SK-N-SH treated with all-trans-retinoic acid at 6 μM for 48 hours (cell line): ENCODE results near the gene TEX2.

ENCODE experiments used
- ATAC-seq: fragments of 200-7000 bp; cut with Tn5 transposase; 3 replicates; pipeline ENCODE4 v1.9.1; 2020; ENCODE audit warnings: mild to moderate bottlenecking, moderate library complexity
- ARNTL ChIP-seq: fragments of 450-650 bp; formaldehyde crosslinking; IDR thresholded peaks from 2 replicates; pipeline ENCODE4 v1.5.0; 2020; ENCODE audit warnings: low read depth, mild to moderate bottlenecking, moderate library complexity, borderline replicate concordance
- BACH2 ChIP-seq: fragments of 250-450 bp; sonication (Bioruptor Pico); IDR thresholded peaks from 2 replicates; pipeline ENCODE4 v1.9.0; 2021; ENCODE audit warnings: mild to moderate bottlenecking, borderline replicate concordance
- CREB5 ChIP-seq: fragments of 250-450 bp; sonication (Bioruptor Pico); IDR thresholded peaks from 2 replicates; pipeline ENCODE4 v1.5.1; 2020; ENCODE audit warnings: low read depth, mild to moderate bottlenecking, moderate library complexity
- CSDC2 ChIP-seq: fragments of 250-450 bp; sonication (Bioruptor Pico); IDR thresholded peaks from 2 replicates; pipeline ENCODE4 v1.5.0; 2020; ENCODE audit warnings: mild to moderate bottlenecking, moderate library complexity
- CSRNP3 ChIP-seq: fragments of 250-450 bp; sonication (Bioruptor Pico); IDR thresholded peaks from 2 replicates; pipeline ENCODE4 v1.5.1; 2021; ENCODE audit warnings: mild to moderate bottlenecking, moderate library complexity
- ESRRG ChIP-seq: fragments of 250-450 bp; sonication (Bioruptor Pico); IDR thresholded peaks from 2 replicates; pipeline ENCODE4 v1.6.1; 2021; ENCODE audit warnings: mild to moderate bottlenecking
- GLIS3 ChIP-seq: fragments of 250-450 bp; sonication (Bioruptor Pico); IDR thresholded peaks from 2 replicates; pipeline ENCODE4 v1.5.0; 2020; ENCODE audit warnings: mild to moderate bottlenecking, moderate library complexity
- ISL1 ChIP-seq: fragments of 250-450 bp; sonication (Bioruptor Pico); IDR thresholded peaks from 2 replicates; pipeline ENCODE4 v2.1.2; 2022; ENCODE audit warnings: mild to moderate bottlenecking, moderate library complexity
- OSR1 ChIP-seq: fragments of 250-450 bp; sonication (Bioruptor Pico); IDR thresholded peaks from 2 replicates; pipeline ENCODE4 v1.8.0; 2022; ENCODE audit warnings: moderate library complexity, mild to moderate bottlenecking, inconsistent platforms
- PATZ1 ChIP-seq: fragments of 250-450 bp; sonication (Bioruptor Pico); IDR thresholded peaks from 2 replicates; pipeline ENCODE4 v1.8.0; 2020; ENCODE audit warnings: mild to moderate bottlenecking, moderate library complexity, borderline replicate concordance
- POU6F1 ChIP-seq: fragments of 250-450 bp; sonication (Bioruptor Pico); IDR thresholded peaks from 2 replicates; pipeline ENCODE4 v1.8.0; 2021; ENCODE audit warnings: low read depth, mild to moderate bottlenecking, moderate library complexity, borderline replicate concordance
- PPARA ChIP-seq: fragments of 250-450 bp; sonication (Bioruptor Pico); IDR thresholded peaks from 2 replicates; pipeline ENCODE4 v1.5.0; 2020; ENCODE audit warnings: mild to moderate bottlenecking, borderline replicate concordance
- SNAI2 ChIP-seq: fragments of 250-450 bp; sonication (Bioruptor Pico); IDR thresholded peaks from 2 replicates; pipeline ENCODE4 v1.5.0; 2020; ENCODE audit warnings: mild to moderate bottlenecking, moderate library complexity
- TOX ChIP-seq: fragments of 250-450 bp; sonication (Bioruptor Pico); IDR thresholded peaks from 2 replicates; pipeline ENCODE4 v1.8.0; 2021; ENCODE audit warnings: mild to moderate bottlenecking, moderate library complexity, borderline replicate concordance
- TSHZ2 ChIP-seq: fragments of 250-450 bp; sonication (Bioruptor Pico); IDR thresholded peaks from 2 replicates; pipeline ENCODE4 v1.5.0; 2020; ENCODE audit warnings: mild to moderate bottlenecking, moderate library complexity
- ZC3H10 ChIP-seq: fragments of 250-450 bp; sonication (Bioruptor Pico); IDR thresholded peaks from 2 replicates; pipeline ENCODE4 v1.5.1; 2021; ENCODE audit warnings: mild to moderate bottlenecking, moderate library complexity
- ZFP3 ChIP-seq: fragments of 250-450 bp; sonication (Bioruptor Pico); IDR thresholded peaks from 2 replicates; pipeline ENCODE4 v1.5.0; 2020; ENCODE audit warnings: mild to moderate bottlenecking, moderate library complexity
- ZFP30 ChIP-seq: fragments of 450-650 bp; formaldehyde crosslinking; IDR thresholded peaks from 2 replicates; pipeline ENCODE4 v1.5.0; 2022; ENCODE audit warnings: mild to moderate bottlenecking, moderate library complexity
- ZNF70 ChIP-seq: fragments of 450-650 bp; formaldehyde crosslinking; IDR thresholded peaks from 2 replicates; pipeline ENCODE4 v1.5.0; 2020; ENCODE audit warnings: mild to moderate bottlenecking, moderate library complexity
- ZNF8 ChIP-seq: fragments of 450-650 bp; formaldehyde crosslinking; IDR thresholded peaks from 2 replicates; pipeline ENCODE4 v1.5.0; 2020; ENCODE audit warnings: mild to moderate bottlenecking, moderate library complexity

TEX2 gene

GRCh38 chr17:64138441-64138840, 124.6 kb downstream of the TEX2 start (continued):
- TF ChIP-seq TSHZ2 (no peak), ARNTL (no peak), ZFP3 (CRISPR knock-in tag) (no peak), OSR1 (CRISPR knock-in tag) (no peak)
- TF ChIP-seq, all 23 proteins: peak for 0

GRCh38 chr17:64135000-64135399, 128.1 kb downstream of the TEX2 start:
- TF ChIP-seq ZFP30 (CRISPR knock-in tag) = no peak
- TF ChIP-seq CSRNP3 = no peak
- TF ChIP-seq ESRRG (CRISPR knock-in tag) = no peak
- TF ChIP-seq TSHZ2 = no peak
- TF ChIP-seq ZFP3 (CRISPR knock-in tag) = no peak
- no peak for TF ChIP-seq GLIS3 (CRISPR knock-in tag)
- no peak for TF ChIP-seq TOX (CRISPR knock-in tag)
- TF ChIP-seq SNAI2 (CRISPR knock-in tag) = no peak
- no peak for TF ChIP-seq OSR1 (CRISPR knock-in tag)
- TF ChIP-seq ISL1 (CRISPR knock-in tag) = no peak
- TF ChIP-seq ZC3H10 (CRISPR knock-in tag) = no peak
- TF ChIP-seq PATZ1 (CRISPR knock-in tag) = no peak
- TF ChIP-seq ZNF8 (CRISPR knock-in tag) = no peak
- no peak for TF ChIP-seq ARNTL
- TF ChIP-seq POU6F1 = no peak
- no peak for TF ChIP-seq CSDC2 (CRISPR knock-in tag)
- no peak for TF ChIP-seq ZNF70 (CRISPR knock-in tag)
- ATAC-seq = no peak

GRCh38 chr17:64134216-64134970, 128.7 kb downstream of the TEX2 start:
- ATAC-seq = no peak
- TF ChIP-seq ZFP30 (CRISPR knock-in tag) (no peak), PPARA (CRISPR knock-in tag) (no peak), CSRNP3 (no peak), TOX (CRISPR knock-in tag) (no peak), GLIS3 (CRISPR knock-in tag) (no peak), CREB5 (CRISPR knock-in tag) (no peak), OSR1 (CRISPR knock-in tag) (no peak), ZNF70 (CRISPR knock-in tag) (no peak), CSDC2 (CRISPR knock-in tag) (no peak), ESRRG (CRISPR knock-in tag) (no peak), ARNTL (no peak), ZNF8 (CRISPR knock-in tag) (no peak), BACH2 (CRISPR knock-in tag) (no peak)
